Naive B cell (primary cell): ENCODE data around the gene C1R. TPM values are rescaled to one million over a fixed set of nuclear protein-coding genes. Genes with fewer than 3 reads are reported as not detected.
"Not testable (repeated sequence)": the region's sequence is repeated elsewhere in the genome, so short reads cannot be mapped to it uniquely, and the experiment has no call there.

Experiments
- ATAC-seq, 2 donors: fragments of 150-1000 bp; cut with Tn5 transposase; 2 replicates each; pipeline ENCODE4 v1.10.0; 2021; ENCODE audit warnings: low read depth in 2 of 2, mild to moderate bottlenecking in 2 of 2, moderate library complexity in 2 of 2
- DNase-seq: peaks from one replicate; pipeline ENCODE4 v3.0.0; 2022
- H3K27ac Mint-ChIP-seq, 6 donors: one replicate each; pipeline ENCODE4 v1.8.0; 2020 to 2022; ENCODE audit warnings: mild to moderate bottlenecking in 6 of 6, mixed read lengths in 6 of 6, moderate library complexity in 5 of 6, inconsistent platforms in 2 of 6
- H3K27me3 Mint-ChIP-seq, 3 donors: one replicate each; pipeline ENCODE4 v1.8.0; 2021 to 2022; ENCODE audit warnings: mixed read lengths in 3 of 3, mild to moderate bottlenecking in 1 of 3
- H3K36me3 Mint-ChIP-seq, 2 donors: one replicate each; pipeline ENCODE4 v1.8.0; 2020 to 2022; ENCODE audit warnings: mixed read lengths in 2 of 2, inconsistent platforms in 1 of 2, mild to moderate bottlenecking in 1 of 2
- H3K4me1 Mint-ChIP-seq, 3 donors: one replicate each; pipeline ENCODE4 v1.8.0; 2020 to 2022; ENCODE audit warnings: mixed read lengths in 3 of 3, inconsistent platforms in 1 of 3, mild to moderate bottlenecking in 1 of 3, moderate library complexity in 1 of 3
- H3K4me3 Mint-ChIP-seq, 8 donors: one replicate each; pipeline ENCODE4 v1.8.0; 2020 to 2022; ENCODE audit warnings: mild to moderate bottlenecking in 8 of 8, mixed read lengths in 8 of 8, moderate library complexity in 8 of 8, inconsistent platforms in 2 of 8
- H3K9me3 Mint-ChIP-seq, 7 donors: one replicate each; pipeline ENCODE4 v1.8.0; 2020 to 2022; ENCODE audit warnings: mixed read lengths in 7 of 7, mild to moderate bottlenecking in 5 of 7, inconsistent platforms in 2 of 7, moderate library complexity in 1 of 7
- polyA plus RNA-seq, 6 donors: library from polyadenylated mRNA; unstranded; fragments of 300-500 nt; fragmentation: Illumina TruSeq; gene quantifications; one replicate each; pipeline ENCODE4 v1.2.3, GENCODE V29; 2021; ENCODE audit warnings: low read depth in 6 of 6

Gene C1R
- polyA plus RNA-seq, 6 donors from 2014 or later, result 0.95 to 3.1 (median 1.9) TPM; not detected in 1

GRCh38 chr12:7067096-7067495 is 25.1 kb downstream of the C1R start:
- ATAC-seq (no peak), DNase-seq (no peak)
- no peaks in the 10 kb centered on the region for H3K36me3 Mint-ChIP-seq
- peaks cover 27 to 45% (median 42%) of the 10 kb centered on the region in 3 donors for H3K27me3 Mint-ChIP-seq
- no peaks in the 10 kb centered on the region for H3K4me1 Mint-ChIP-seq
- H3K27ac Mint-ChIP-seq, result peak overlapping the region in 1 of 6 donors; percentile 10
- H3K9me3 Mint-ChIP-seq, result no peaks in the 10 kb centered on the region
- no peak overlapping the region for H3K4me3 Mint-ChIP-seq

GRCh38 chr12:7066596-7066995 is 25.6 kb downstream of the C1R start:
- Mint-ChIP-seq H3K4me1 (no peaks in the 10 kb centered on the region), H3K4me3 (no peak overlapping the region), H3K36me3 (no peaks in the 10 kb centered on the region), H3K9me3 (no peaks in the 10 kb centered on the region), H3K27me3 (peaks cover 22 to 41% (median 38%) of the 10 kb centered on the region in 3 donors), H3K27ac (peak overlapping the region in 1 of 6 donors; percentile 10)
- ATAC-seq, result no peak
- DNase-seq, result no peak

GRCh38 chr12:7065073-7065623 is 27.1 kb downstream of the C1R start:
- H3K27me3 Mint-ChIP-seq, result peaks cover 27 to 47% (median 46%) of the 10 kb centered on the region in 3 donors
- ATAC-seq (no peak), DNase-seq (no peak)
- no peaks in the 10 kb centered on the region for H3K36me3 Mint-ChIP-seq
- H3K9me3 Mint-ChIP-seq, result no peaks in the 10 kb centered on the region
- peaks cover 0 to 2% (median 0%) of the 10 kb centered on the region in 3 donors for H3K4me1 Mint-ChIP-seq
- no peak overlapping the region for H3K27ac Mint-ChIP-seq
- no peak overlapping the region for H3K4me3 Mint-ChIP-seq

GRCh38 chr12:7064516-7064915 is 27.7 kb downstream of the C1R start:
- Mint-ChIP-seq H3K36me3 (no peaks in the 10 kb centered on the region), H3K9me3 (no peaks in the 10 kb centered on the region), H3K27me3 (peaks cover 30 to 49% (median 48%) of the 10 kb centered on the region in 3 donors), H3K4me1 (peaks cover 0 to 2% (median 0%) of the 10 kb centered on the region in 3 donors), H3K4me3 (no peak overlapping the region), H3K27ac (peak overlapping the region in 1 of 6 donors; percentile 11)
- no peak for ATAC-seq
- no peak for DNase-seq

GRCh38 chr12:7061596-7061995 is 30.6 kb downstream of the C1R start:
- no peaks in the 10 kb centered on the region for H3K36me3 Mint-ChIP-seq
- H3K4me3 Mint-ChIP-seq, result no peak overlapping the region
- DNase-seq (no peak), ATAC-seq (no peak)
- no peaks in the 10 kb centered on the region for H3K9me3 Mint-ChIP-seq
- H3K4me1 Mint-ChIP-seq, result peaks cover 0 to 2% (median 0%) of the 10 kb centered on the region in 3 donors
- no peak overlapping the region for H3K27ac Mint-ChIP-seq
- peaks cover 29 to 53% (median 47%) of the 10 kb centered on the region in 3 donors for H3K27me3 Mint-ChIP-seq

GRCh38 chr12:7061138-7061537 is 31.1 kb downstream of the C1R start:
- Mint-ChIP-seq H3K36me3 (no peaks in the 10 kb centered on the region), H3K4me1 (peaks cover 0 to 2% (median 0%) of the 10 kb centered on the region in 3 donors), H3K27me3 (peaks cover 29 to 53% (median 47%) of the 10 kb centered on the region in 3 donors), H3K27ac (no peak overlapping the region), H3K9me3 (no peaks in the 10 kb centered on the region), H3K4me3 (no peak overlapping the region)
- DNase-seq (no peak), ATAC-seq (no peak)

GRCh38 chr12:7060353-7060954 is 31.8 kb downstream of the C1R start, which contains the start of gene C1S:
Gene C1S, plus strand, starts transcription at chr12:7060718. Its CDS starts 1,195 bp downstream, at chr12:7061913.
- no peaks in the 10 kb centered on the region for H3K36me3 Mint-ChIP-seq
- peaks cover 29 to 53% (median 47%) of the 10 kb centered on the region in 3 donors for H3K27me3 Mint-ChIP-seq
- ATAC-seq (no peak), DNase-seq (no peak)
- no peak within 1 kb of the TSS for H3K4me3 Mint-ChIP-seq
- H3K9me3 Mint-ChIP-seq, result no peaks in the 10 kb centered on the region
- peaks cover 0 to 2% (median 0%) of the 10 kb centered on the region in 3 donors for H3K4me1 Mint-ChIP-seq
- no peak within 1 kb of the TSS for H3K27ac Mint-ChIP-seq

- H3K9me3 Mint-ChIP-seq, result no peaks in the 10 kb centered on the region
- H3K4me1 Mint-ChIP-seq, result peaks cover 0 to 2% (median 0%) of the 10 kb centered on the region in 3 donors
- no peak for DNase-seq
- H3K4me3 Mint-ChIP-seq, result no peak overlapping the region
- H3K27me3 Mint-ChIP-seq, result peaks cover 33 to 60% (median 51%) of the 10 kb centered on the region in 3 donors
- no peak for ATAC-seq
- H3K27ac Mint-ChIP-seq, result no peak overlapping the region
- no peaks in the 10 kb centered on the region for H3K36me3 Mint-ChIP-seq
These were observed 32.5 kb downstream of the C1R start for GRCh38 chr12:7059780-7060179.

GRCh38 chr12:7058850-7059395 is 33.3 kb downstream of the C1R start:
- no peaks in the 10 kb centered on the region for H3K9me3 Mint-ChIP-seq
- ATAC-seq (no peak), DNase-seq (no peak)
- H3K27ac Mint-ChIP-seq, result no peak overlapping the region
- peaks cover 0 to 2% (median 0%) of the 10 kb centered on the region in 3 donors for H3K4me1 Mint-ChIP-seq
- peak overlapping the region in 1 of 8 donors; percentile 0 for H3K4me3 Mint-ChIP-seq
- H3K27me3 Mint-ChIP-seq, result peaks cover 33 to 68% (median 56%) of the 10 kb centered on the region in 3 donors
- H3K36me3 Mint-ChIP-seq, result no peaks in the 10 kb centered on the region

- no peak overlapping the region for H3K27ac Mint-ChIP-seq
- ATAC-seq, result no peak
- peaks cover 0 to 2% (median 0%) of the 10 kb centered on the region in 3 donors for H3K4me1 Mint-ChIP-seq
- H3K36me3 Mint-ChIP-seq, result no peaks in the 10 kb centered on the region
- H3K9me3 Mint-ChIP-seq, result no peaks in the 10 kb centered on the region
- no peak for DNase-seq
- peaks cover 33 to 72% (median 60%) of the 10 kb centered on the region in 3 donors for H3K27me3 Mint-ChIP-seq
- peak overlapping the region in 1 of 8 donors; percentile 0 for H3K4me3 Mint-ChIP-seq
These were observed 33.9 kb downstream of the C1R start for GRCh38 chr12:7058163-7058845.

- not testable (repeated sequence) for H3K36me3 Mint-ChIP-seq, H3K9me3 Mint-ChIP-seq, DNase-seq, H3K4me3 Mint-ChIP-seq, H3K4me1 Mint-ChIP-seq, ATAC-seq
- peaks cover 32 to 66% (median 57%) of the 10 kb centered on the region in 3 donors for H3K27me3 Mint-ChIP-seq
- H3K27ac Mint-ChIP-seq, result peak overlapping the region in 1 of 6 donors; percentile 17
These were observed 36.5 kb downstream of the C1R start for GRCh38 chr12:7055736-7056135.

GRCh38 chr12:7054925-7055324 is 37.3 kb downstream of the C1R start:
- no peaks in the 10 kb centered on the region for H3K36me3 Mint-ChIP-seq
- H3K9me3 Mint-ChIP-seq, result no peaks in the 10 kb centered on the region
- peaks cover 32 to 58% (median 54%) of the 10 kb centered on the region in 3 donors for H3K27me3 Mint-ChIP-seq
- no peak overlapping the region for H3K27ac Mint-ChIP-seq
- ATAC-seq, result no peak
- H3K4me3 Mint-ChIP-seq, result no peak overlapping the region
- DNase-seq, result no peak
- H3K4me1 Mint-ChIP-seq, result no peaks in the 10 kb centered on the region

- ATAC-seq, DNase-seq, H3K4me1 Mint-ChIP-seq, H3K36me3 Mint-ChIP-seq, H3K4me3 Mint-ChIP-seq, H3K27ac Mint-ChIP-seq, H3K9me3 Mint-ChIP-seq: not testable (repeated sequence)
- peaks cover 11 to 31% (median 26%) of the 10 kb centered on the region in 3 donors for H3K27me3 Mint-ChIP-seq
These were observed 42.3 kb downstream of the C1R start for GRCh38 chr12:7049973-7050372.
